Activated naive CD8-positive, alpha-beta T cell treated with anti-CD3 and anti-CD28 coated beads, Interleukin-2, amount 10 ng/mL, durations not matched to agents 7 days and 5 days (primary cell): ENCODE measurements around the gene AMER3. TPM values are rescaled to one million over a fixed set of nuclear protein-coding genes. Genes with fewer than 3 reads are reported as not detected.

Source experiments
- ATAC-seq: fragments of 150-1000 bp; cut with Tn5 transposase; one replicate; pipeline ENCODE4 v1.10.0; 2021; ENCODE audit warnings: low read depth, moderate library complexity
- POLR2A ChIA-PET: fragments of 350-600 bp; sonication (Branson Sonifier 250); formaldehyde crosslinking; loops from one replicate; lab custom pipeline; 2021; ENCODE audit warnings: antibody characterized with exemption; lab: Charles Lee
- DNase-seq: peaks from one replicate; pipeline ENCODE4 v3.0.0; 2021
- H3K27ac Mint-ChIP-seq: one replicate; pipeline ENCODE4 v1.8.0; 2022; ENCODE audit warnings: mild to moderate bottlenecking, mixed read lengths
- H3K27me3 Mint-ChIP-seq: one replicate; pipeline ENCODE4 v1.8.0; 2022; ENCODE audit warnings: mild to moderate bottlenecking, moderate library complexity, mixed read lengths
- H3K36me3 Mint-ChIP-seq: one replicate; pipeline ENCODE4 v1.8.0; 2021; ENCODE audit warnings: mild to moderate bottlenecking, mixed read lengths
- H3K4me1 Mint-ChIP-seq: one replicate; pipeline ENCODE4 v1.8.0; 2021; ENCODE audit warnings: mixed read lengths
- H3K4me3 Mint-ChIP-seq: one replicate; pipeline ENCODE4 v1.8.0; 2022; ENCODE audit warnings: mild to moderate bottlenecking, moderate library complexity, mixed read lengths
- H3K9me3 Mint-ChIP-seq: one replicate; pipeline ENCODE4 v1.8.0; 2021; ENCODE audit warnings: mixed read lengths
- total RNA-seq, 2 experiments: library from RNA; stranded (reverse); gene quantifications; one replicate each; pipeline ENCODE4 v1.2.3, GENCODE V29; 2021

Gene AMER3
- total RNA-seq, 2 experiments from 2014 or later = not detected

DNA sequence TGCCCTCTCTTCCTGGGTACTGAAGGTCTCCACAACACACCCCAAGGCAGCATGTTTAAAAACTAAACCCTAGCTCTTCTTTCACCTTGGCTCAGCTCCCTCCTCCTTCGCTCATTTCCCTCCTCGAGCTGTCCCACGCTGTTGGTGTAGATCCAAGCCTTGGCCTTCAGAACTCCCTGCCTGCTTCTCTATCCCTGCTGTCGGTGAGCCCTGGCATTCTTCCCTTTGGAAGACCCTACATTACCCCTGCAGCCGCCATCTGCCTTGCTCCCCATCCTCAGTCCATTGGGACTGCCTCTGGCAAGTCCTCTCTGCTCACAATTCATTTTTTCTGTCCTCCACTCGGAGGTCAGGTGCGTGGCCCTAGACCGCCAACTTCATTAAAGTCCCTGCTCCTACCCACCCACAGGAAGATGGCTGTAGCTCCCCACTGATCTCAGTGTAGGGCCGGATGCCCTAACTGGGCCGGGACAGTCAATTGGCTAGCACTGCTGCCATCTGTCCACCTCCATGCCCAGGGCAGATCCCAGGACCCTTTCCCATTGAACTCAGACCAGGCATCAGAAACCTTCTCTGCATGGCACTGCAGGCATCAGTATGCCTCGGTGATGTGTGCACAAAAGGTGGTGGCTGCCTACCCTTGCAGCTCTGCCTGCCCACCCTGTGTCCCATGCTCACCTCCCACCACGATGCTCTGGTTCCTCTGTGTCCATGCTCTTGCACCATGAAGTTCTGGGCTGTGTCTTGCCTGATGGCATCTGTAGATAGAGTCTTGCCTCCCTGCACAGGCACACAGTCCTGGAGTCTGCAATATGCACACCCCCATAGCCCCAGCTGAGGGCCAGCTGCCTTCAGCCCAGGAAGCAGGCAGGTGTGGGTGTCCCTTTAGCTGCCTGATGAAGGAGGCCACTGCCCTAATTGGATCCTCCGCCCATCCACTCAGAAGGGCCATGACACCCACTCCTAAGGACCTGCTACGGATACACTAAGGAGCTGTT lies 5.7 kb downstream of the AMER3 start:
- peaks cover 25% of the 10 kb centered on the region for H3K27me3 Mint-ChIP-seq
- no peak for ATAC-seq
- no peak overlapping the region for H3K4me3 Mint-ChIP-seq
- peaks cover 2% of the 10 kb centered on the region for H3K36me3 Mint-ChIP-seq
- H3K9me3 Mint-ChIP-seq = no peaks in the 10 kb centered on the region
- POLR2A ChIA-PET = no interaction called here
- H3K4me1 Mint-ChIP-seq = no peaks in the 10 kb centered on the region
- DNase-seq = no peak
- no peak overlapping the region for H3K27ac Mint-ChIP-seq

DNA sequence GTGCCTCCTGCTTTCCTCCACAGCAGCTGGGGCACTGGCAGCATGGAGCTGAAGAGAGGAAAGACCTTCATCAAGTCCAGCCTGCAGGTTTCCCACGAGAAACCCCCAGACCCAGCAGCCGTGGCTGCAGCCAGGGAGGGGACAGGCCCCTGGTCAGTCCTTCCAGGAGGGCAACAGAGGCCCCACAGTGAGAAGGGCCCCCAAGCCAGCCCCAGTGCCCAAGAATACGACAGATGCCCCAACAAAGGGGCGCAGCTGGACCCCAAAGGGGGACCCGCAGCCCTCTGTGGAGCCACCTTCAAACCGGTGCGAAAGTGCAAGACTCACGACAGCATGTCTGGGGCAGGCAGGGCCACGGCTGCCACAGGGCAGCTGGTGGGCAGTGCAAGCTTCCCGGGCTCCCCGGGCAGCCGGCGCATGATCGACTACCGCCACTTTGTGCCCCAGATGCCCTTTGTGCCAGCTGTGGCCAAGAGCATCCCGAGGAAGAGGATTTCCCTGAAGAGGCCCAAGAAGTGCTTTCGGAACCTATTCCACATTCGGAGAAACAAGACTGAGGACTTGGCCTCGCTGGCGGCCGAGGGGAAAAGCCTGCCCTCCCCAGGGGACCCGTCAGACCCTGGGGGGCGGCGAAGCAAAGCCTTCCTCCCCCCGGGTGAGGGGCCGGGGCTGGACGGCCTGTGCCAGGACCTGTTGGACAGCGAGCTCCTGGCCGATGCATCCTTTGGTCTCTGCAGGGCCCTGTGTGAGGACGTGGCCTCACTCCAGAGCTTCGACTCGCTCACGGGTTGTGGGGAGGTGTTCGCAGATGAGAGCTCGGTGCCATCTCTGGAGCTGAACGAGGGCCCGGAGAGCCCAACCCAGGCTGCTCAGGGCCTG lies 6.9 kb downstream of the AMER3 start:
- POLR2A ChIA-PET = no interaction called here
- H3K4me1 Mint-ChIP-seq = no peaks in the 10 kb centered on the region
- no peaks in the 10 kb centered on the region for H3K9me3 Mint-ChIP-seq
- no peak for DNase-seq
- H3K27ac Mint-ChIP-seq = no peak overlapping the region
- no peaks in the 10 kb centered on the region for H3K36me3 Mint-ChIP-seq
- H3K27me3 Mint-ChIP-seq = peaks cover 15% of the 10 kb centered on the region
- no peak overlapping the region for H3K4me3 Mint-ChIP-seq
- no peak for ATAC-seq

DNA sequence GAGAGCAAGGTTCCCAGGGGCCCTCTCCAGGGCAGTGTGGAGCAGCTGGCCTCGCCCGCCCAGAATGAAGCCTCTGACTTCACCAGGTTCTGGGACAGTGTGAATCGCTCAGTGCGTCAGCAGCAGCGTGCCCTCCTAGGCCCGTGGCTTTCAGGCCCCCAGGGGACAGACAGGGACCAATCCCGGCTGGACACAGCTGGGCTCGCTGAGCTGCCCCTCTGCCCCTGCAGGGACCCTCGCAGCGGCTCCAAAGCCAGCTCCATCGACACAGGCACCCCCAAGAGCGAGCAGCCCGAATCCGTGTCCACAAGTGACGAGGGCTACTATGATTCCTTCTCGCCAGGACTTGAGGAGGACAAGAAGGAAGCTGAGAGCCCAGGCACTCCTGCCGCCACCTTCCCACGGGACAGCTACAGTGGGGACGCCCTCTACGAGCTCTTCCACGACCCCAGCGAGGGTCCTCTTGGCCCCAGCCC lies 7.6 kb downstream of the AMER3 start:
- DNase-seq (no peak), ATAC-seq (no peak)
- no peaks in the 10 kb centered on the region for H3K4me1 Mint-ChIP-seq
- H3K4me3 Mint-ChIP-seq = no peak overlapping the region
- H3K36me3 Mint-ChIP-seq = no peaks in the 10 kb centered on the region
- H3K27ac Mint-ChIP-seq = no peak overlapping the region
- POLR2A ChIA-PET = no interaction called here
- H3K9me3 Mint-ChIP-seq = no peaks in the 10 kb centered on the region
- H3K27me3 Mint-ChIP-seq = peaks cover 10% of the 10 kb centered on the region

DNA sequence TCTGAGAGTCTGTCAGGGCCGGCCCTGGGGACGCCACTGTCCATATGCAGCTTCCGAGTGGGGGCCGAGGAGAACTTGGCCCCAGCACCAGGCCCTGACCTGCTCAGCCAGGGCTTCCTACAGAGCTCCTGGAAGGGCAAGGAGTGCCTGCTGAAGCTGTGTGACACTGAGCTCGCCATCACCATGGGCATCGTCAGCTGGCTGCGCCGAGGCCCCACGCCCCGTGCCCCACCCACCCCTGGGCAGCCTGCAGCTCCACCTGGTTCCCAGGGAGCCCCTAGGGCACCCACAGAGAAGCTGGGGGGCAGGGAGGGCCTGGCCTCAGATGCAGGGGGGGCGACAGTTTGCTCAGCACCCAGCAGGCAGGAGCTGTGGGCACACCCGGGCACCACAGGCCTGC lies 8.1 kb downstream of the AMER3 start:
- POLR2A ChIA-PET = no interaction called here
- Mint-ChIP-seq H3K36me3 (no peaks in the 10 kb centered on the region), H3K9me3 (no peaks in the 10 kb centered on the region), H3K4me1 (no peaks in the 10 kb centered on the region), H3K27me3 (peaks cover 8% of the 10 kb centered on the region), H3K27ac (no peak overlapping the region), H3K4me3 (no peak overlapping the region)
- ATAC-seq (no peak), DNase-seq (no peak)

DNA sequence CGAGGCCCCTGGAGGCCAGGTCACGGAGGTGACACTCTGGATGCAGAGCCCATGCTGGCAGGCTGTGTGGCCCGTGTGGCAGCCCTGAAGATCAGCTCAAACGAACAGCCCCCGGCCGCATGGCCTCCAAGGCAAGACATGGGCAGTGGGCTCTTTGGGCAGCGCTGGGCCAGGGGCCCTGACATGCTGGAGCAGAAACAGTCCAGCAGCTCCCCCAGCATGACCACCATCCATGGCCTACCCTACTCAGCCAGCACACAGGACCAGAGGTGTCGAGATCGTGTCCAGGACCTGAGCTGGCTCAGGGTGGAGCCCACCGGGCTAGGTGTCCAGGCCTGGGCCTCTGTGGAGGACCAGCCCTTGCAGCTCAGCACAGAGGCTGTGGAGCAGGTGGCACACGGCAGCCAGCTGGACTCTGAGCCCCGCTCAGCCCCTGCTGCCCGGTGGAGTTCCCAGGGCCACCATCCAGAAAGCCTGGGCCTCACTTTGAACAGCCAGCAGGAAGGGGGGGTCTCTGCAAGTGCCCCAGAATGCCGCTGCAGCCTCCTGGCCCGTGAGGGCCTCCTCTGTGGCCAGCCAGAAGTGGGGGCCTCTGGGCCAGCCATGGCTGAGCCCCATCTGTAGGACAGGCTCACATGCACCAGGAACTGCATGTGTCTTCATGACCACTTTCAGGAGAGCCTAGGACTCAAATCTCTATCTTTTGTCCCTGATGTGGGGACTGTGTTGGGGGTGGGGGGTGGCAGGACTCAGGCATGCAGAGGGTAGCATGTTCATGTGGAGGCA lies 8.9 kb downstream of the AMER3 start:
- Mint-ChIP-seq H3K4me1 (no peaks in the 10 kb centered on the region), H3K4me3 (no peak overlapping the region), H3K9me3 (no peaks in the 10 kb centered on the region), H3K36me3 (no peaks in the 10 kb centered on the region), H3K27me3 (peaks cover 5% of the 10 kb centered on the region), H3K27ac (no peak overlapping the region)
- DNase-seq = no peak
- no peak for ATAC-seq
- POLR2A ChIA-PET = no interaction called here

DNA sequence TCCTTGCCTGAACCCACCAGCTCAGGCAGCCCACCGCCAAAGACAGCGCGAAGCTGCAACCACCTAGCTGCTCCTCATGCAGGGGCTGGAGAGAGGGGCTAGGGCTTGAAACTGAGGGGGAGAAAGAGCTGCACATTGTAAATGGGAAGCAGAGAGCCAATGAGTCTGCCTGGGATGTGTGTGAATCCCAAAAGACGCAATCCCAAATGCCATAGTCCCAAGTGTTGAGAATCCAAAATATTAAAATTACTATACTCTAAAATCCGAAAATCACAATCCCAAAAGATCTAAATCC lies 9.4 kb downstream of the AMER3 start:
- POLR2A ChIA-PET = no interaction called here
- DNase-seq = no peak
- Mint-ChIP-seq H3K4me3 (no peak overlapping the region), H3K27me3 (peaks cover 5% of the 10 kb centered on the region), H3K36me3 (no peaks in the 10 kb centered on the region), H3K27ac (no peak overlapping the region), H3K4me1 (no peaks in the 10 kb centered on the region), H3K9me3 (no peaks in the 10 kb centered on the region)
- ATAC-seq = no peak

DNA sequence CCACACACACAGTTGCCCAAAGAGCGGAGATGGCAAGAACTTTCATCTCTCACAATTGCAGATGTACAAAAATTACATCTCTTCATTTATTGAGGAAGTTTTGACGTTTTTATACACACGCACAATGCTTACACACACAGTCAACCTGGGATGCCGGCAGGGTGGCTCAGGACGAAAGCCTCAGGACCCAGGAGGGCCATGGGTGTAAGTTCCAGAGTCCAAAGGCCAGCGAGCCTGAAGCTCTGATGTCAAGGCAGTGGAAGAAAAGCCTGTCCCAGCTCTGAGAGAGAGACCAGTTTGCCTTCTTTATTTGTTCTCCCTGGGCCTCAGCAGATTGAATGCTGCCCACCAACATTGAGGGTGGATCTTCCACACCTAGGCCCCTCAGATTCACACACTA lies 10.1 kb downstream of the AMER3 start:
- Mint-ChIP-seq H3K27ac (no peak overlapping the region), H3K27me3 (peaks cover 5% of the 10 kb centered on the region), H3K36me3 (no peaks in the 10 kb centered on the region), H3K4me3 (no peak overlapping the region), H3K9me3 (no peaks in the 10 kb centered on the region), H3K4me1 (no peaks in the 10 kb centered on the region)
- ATAC-seq = no peak
- no peak for DNase-seq
- POLR2A ChIA-PET = no interaction called here

DNA sequence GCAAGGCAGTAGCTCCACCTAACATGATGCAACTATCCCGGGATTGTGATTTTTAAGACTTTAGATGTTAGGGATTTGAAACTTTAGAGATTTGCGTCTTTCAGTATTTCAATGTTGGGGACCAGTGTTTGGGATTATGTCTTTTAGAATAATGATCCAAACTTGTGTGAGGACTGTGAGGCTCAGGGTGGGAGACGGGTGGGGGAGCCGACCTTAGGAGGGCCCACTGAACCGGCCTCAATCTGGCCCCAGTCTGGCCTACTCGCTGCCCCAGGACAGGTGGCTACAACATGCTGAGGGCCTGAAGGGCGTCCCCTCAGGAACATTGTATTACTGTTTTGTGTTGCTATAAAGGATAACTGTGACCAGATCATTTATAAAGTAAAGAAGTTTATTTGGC lies 10.7 kb downstream of the AMER3 start:
- no peaks in the 10 kb centered on the region for H3K4me1 Mint-ChIP-seq
- no peak overlapping the region for H3K4me3 Mint-ChIP-seq
- DNase-seq (no peak), ATAC-seq (no peak)
- POLR2A ChIA-PET = no interaction called here
- no peaks in the 10 kb centered on the region for H3K9me3 Mint-ChIP-seq
- peaks cover 5% of the 10 kb centered on the region for H3K27me3 Mint-ChIP-seq
- H3K27ac Mint-ChIP-seq = no peak overlapping the region
- H3K36me3 Mint-ChIP-seq = no peaks in the 10 kb centered on the region

DNA sequence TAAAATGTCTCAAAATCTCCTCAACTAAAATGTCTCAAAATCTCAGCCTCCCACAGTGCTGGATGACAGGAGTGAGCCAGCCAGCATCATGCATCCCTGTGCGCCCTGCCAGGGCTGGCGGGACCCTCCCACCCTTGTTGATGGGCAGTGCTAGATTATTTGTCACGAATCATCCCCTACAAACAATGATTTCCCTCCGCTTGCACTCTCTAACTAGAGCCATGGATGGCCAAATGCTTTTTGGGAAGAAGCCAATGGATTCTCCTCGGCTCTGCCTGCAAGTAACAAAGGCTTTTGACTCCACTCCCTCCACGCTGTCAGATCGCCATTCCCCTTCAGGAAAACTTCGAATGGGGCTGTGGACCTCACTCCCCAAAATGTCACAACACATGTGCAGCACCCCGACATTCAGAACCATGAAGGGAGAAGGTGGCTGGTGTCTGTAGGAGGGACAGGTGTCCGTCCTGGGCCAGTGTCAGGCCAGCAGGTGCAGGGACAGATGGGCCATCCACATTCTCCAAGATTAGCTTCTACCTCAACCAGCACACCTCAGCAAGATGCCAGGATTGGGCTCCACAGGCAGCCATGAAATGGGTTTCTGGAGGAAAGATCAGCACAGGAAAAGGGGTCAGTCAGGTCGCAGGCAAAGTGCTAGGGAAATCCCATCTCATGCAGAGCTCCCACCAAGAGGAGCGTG lies 11.5 kb downstream of the AMER3 start:
- POLR2A ChIA-PET = no interaction called here
- Mint-ChIP-seq H3K27ac (no peak overlapping the region), H3K9me3 (no peaks in the 10 kb centered on the region), H3K27me3 (peaks cover 5% of the 10 kb centered on the region), H3K4me1 (no peaks in the 10 kb centered on the region), H3K4me3 (no peak overlapping the region), H3K36me3 (no peaks in the 10 kb centered on the region)
- no peak for DNase-seq
- ATAC-seq = no peak

DNA sequence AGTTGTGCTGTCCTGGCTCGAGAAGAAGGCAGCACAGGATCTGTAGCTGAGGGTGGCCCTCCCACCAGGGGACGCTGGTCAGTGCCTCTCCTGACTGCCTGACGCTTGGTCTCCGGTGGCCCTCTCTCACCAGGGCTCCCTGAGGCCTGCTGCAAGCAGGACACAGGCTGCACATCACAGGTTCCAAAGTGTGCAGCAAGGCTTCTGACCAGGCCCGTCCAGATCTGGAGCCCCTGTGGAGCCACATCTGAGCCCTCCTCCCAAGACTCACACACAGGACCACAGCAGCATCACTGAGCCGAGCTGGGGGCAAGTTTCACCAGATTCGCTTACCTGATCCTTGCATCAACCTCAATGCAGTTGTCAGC lies 12.1 kb downstream of the AMER3 start:
- Mint-ChIP-seq H3K36me3 (no peaks in the 10 kb centered on the region), H3K27me3 (peaks cover 5% of the 10 kb centered on the region), H3K27ac (no peak overlapping the region), H3K4me1 (no peaks in the 10 kb centered on the region), H3K4me3 (no peak overlapping the region), H3K9me3 (no peaks in the 10 kb centered on the region)
- DNase-seq = no peak
- POLR2A ChIA-PET = no interaction called here
- no peak for ATAC-seq

DNA sequence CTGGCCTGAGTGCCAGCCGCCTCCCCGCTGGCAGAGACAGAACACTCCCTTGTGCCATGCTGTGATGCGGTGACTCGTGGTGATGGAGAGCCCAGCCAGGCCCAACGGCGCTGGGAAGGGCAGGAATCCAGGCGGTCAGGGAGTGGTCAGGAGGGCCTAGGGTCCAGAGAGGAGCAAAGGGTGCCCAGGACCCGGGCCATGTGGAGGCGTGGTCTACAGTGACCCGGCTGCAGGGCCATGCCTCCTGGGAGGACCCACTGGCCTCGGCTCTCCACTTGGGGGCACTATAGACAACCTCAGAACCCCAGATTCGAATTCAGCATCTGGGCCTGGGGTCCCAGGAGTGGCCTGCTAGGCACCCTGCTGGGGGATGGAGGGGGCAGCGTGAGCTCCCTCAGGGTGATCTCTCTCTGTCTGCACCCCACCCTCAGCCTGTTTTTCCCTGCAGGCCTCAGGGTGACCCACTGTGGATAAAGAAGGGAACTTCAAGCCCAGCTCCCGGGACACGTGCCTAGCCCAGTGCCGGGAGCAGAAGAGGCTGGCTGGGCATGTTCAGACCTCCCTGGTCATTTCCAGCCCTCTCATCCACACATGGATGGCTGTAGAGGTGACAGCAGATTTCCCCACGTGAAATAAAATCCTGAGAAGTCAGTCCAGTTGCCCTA lies 13.0 kb downstream of the AMER3 start:
- DNase-seq (no peak), ATAC-seq (no peak)
- POLR2A ChIA-PET = no interaction called here
- Mint-ChIP-seq H3K27me3 (peaks cover 5% of the 10 kb centered on the region), H3K9me3 (no peaks in the 10 kb centered on the region), H3K27ac (no peak overlapping the region), H3K4me3 (no peak overlapping the region), H3K36me3 (no peaks in the 10 kb centered on the region), H3K4me1 (no peaks in the 10 kb centered on the region)

DNA sequence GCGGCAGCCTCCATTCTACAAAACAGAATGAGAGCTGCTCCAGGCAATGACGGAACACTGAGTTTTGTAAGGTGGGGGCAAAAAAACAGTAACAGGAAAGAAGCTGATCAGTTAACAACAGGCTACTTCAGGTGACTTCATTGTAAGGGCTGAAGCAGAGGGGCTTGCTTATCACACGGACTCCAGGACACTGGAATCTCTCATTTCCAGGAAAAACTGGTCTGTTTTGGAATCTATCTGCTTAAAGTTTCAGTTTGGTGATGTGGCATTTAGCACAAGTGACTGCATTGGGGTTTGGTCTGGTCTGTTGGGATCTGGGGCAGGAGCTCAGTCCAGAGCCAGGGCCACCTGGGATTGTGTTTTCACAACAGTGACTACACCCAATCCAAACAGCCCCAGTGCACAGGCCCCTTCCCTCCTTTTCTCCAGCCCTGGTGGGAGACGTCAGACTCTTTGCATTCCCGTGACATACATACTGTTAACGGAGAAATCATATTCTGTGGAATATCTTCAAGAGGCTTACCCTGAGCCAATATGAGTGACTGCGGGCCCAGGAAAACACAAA lies 14.1 kb downstream of the AMER3 start:
- Mint-ChIP-seq H3K4me3 (no peak overlapping the region), H3K27me3 (peaks cover 6% of the 10 kb centered on the region), H3K9me3 (no peaks in the 10 kb centered on the region), H3K27ac (no peak overlapping the region), H3K4me1 (no peaks in the 10 kb centered on the region), H3K36me3 (no peaks in the 10 kb centered on the region)
- POLR2A ChIA-PET = no interaction called here
- ATAC-seq (no peak), DNase-seq (no peak)
